Measurements from ENCODE around the gene TSFM.

TSFM gene

DNA sequence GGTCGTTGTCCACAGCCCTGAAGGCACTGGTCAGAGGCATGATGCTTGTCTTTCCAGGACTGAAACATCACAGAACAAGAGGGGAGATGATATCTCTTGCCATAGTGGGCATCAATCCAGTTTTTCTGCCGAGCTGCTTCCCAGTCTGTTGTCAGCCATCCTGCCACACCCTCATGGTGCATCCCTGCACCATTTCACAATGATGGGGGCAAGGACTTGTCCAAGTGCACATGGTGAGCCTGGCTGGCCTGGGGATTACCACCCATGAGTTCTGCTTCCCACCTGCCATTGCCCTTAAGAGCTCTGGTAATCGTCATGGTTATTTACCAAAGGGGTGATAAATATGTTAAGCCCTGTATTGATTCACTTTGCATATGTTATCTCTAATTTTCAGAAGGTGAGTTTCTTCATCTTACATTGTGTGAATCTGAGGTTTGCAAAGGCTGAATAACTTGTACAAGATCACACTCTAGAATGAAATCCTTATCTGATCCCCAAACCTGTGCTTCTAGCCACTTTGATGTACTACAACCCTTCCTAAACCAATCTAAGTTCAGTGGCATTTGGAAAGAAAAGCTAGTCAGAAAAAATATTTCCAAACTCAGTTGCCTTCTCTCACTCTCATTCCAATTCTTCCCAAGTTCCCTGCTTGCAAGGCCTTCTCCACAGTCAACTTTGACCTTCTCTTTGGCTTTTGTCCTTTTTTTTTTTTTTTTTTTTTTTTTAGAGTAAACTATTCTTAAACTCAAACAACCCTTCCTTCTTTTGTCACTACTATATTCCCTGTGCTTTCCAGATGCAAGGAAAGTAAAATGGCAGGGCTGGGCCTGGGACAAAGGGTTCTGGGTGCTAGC lies 33.6 kb downstream of the TSFM start:
- TF ChIP-seq, protein P1, sequence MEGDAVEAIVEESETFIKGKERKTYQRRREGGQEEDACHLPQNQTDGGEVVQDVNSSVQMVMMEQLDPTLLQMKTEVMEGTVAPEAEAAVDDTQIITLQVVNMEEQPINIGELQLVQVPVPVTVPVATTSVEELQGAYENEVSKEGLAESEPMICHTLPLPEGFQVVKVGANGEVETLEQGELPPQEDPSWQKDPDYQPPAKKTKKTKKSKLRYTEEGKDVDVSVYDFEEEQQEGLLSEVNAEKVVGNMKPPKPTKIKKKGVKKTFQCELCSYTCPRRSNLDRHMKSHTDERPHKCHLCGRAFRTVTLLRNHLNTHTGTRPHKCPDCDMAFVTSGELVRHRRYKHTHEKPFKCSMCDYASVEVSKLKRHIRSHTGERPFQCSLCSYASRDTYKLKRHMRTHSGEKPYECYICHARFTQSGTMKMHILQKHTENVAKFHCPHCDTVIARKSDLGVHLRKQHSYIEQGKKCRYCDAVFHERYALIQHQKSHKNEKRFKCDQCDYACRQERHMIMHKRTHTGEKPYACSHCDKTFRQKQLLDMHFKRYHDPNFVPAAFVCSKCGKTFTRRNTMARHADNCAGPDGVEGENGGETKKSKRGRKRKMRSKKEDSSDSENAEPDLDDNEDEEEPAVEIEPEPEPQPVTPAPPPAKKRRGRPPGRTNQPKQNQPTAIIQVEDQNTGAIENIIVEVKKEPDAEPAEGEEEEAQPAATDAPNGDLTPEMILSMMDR (IDR thresholded peaks at IDR 0.05), result no peak

DNA sequence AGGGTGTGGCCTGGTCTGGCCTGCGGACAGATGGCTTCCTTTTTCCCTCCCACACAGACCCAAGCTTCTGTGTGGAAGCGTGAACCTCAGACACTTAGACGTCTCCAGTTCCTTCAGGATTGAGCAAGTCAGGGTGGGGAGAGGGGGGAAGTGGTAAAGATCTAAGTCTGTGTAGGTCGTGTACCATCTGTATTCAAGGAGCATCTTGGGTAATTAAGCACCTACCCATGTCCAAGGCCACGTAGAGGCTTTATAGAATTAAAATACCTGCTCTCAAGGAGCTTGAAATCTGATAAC lies 34.2 kb downstream of the TSFM start:
- TF ChIP-seq, protein P1 (IDR thresholded peaks at IDR 0.05), result no peak

DNA sequence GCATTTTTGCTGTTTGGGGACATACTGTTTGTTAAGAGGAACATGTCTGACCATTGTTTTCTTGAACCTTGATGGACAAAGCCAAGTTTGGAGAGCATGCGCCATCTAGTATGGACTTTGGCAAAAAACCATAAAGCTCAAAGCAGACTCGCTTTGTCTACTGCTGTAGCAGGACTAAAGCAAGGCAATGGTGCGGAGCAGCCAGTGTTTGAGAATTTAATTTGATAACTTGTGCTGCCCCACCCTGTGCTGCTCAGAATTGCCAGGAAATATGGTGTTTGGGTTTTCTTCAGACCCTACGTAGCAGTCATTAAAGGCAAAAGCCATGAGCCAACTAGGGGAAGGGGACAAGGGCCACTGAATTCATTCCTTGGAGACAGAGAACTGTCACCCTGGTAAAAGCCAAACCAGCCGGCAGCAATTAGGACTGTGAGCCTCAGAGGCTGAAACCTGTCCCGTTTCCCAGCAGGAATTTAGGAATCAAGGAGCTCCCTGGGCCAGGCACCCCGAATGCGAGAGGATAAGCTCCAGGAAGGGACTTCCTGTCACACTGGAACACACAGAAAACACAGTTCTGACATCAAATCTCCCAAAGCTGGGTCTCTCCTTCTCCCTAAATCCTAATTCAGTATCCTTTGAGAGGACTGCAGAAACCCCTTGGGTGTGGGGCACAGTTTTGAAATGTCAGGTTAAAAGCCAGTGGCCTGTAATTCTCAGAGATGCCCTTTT lies 34.8 kb downstream of the TSFM start:
- TF ChIP-seq, protein P1 (IDR thresholded peaks at IDR 0.05), result no peak

DNA sequence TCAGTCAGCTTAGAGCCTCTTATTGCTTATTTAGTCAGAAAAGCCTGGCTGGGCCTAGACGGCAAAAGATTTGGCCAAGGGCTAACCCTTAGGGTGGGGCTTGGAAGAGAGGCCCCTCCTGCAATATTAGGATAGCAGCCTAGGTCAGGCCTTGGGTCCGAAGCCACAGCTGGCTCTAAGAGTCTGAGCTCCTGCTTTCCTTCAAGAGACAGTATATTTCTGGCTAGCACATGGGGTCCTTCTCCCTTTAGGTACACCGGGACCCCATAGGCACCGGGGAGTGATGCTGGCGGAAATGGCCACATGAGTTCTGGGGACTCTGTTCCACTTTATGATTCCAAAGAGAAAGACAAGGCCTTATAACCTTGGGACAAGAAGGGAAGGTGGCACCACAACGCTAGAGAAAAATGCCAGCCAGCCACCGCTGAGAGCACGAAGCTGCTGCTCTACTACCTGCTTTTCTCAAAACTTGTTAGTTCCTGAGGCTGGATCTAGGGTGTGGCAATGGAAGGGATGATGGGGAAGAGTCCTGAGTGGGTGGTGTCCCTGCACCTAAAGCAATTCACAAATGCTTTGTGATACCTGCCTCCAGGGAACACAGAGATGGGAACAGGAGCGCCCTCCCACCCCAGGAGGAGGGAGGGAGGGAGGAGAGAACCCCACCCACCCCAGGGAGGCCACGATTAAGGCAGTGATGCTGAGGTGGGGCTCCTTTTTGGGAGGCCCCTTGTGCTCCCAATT lies 39.1 kb downstream of the TSFM start:
- TF ChIP-seq, protein P1 (IDR thresholded peaks at IDR 0.05), result no peak

DNA sequence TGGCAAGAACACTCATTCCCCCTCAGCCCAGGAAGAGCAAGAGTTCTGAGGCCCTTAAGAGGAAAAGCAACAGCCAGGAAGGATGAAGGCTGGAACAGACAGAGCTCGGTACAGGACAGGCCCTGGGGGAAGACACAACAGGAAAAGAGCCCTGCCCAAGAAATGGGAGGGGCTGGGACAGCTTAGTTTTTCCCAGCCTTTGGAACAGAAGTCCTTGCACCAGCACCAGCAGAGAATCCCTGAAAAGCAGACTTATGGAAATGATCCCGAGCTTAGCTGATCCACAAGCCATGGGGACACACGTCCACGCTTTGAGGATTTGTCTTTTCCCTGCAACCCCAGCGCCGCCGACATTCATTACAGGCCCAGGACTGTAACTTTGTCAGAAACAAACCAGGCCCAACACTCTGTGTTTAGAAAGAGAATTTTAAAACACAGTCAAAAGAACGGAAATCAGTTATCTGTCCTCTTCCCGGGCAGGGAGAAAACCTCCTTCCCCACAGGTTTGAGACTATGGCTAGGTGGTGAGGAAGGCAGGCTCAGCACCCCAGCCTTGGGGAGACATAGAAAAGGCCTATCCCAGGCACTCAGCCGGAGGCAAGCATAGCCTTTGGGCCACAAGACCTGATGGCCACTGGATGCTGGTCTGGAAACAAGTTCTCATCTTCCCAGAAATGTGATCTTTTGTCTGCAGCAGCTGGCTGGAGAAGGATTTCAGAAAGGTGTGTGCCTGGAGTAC lies 40.0 kb downstream of the TSFM start:
- TF ChIP-seq, protein P1 (IDR thresholded peaks at IDR 0.05), result no peak

DNA sequence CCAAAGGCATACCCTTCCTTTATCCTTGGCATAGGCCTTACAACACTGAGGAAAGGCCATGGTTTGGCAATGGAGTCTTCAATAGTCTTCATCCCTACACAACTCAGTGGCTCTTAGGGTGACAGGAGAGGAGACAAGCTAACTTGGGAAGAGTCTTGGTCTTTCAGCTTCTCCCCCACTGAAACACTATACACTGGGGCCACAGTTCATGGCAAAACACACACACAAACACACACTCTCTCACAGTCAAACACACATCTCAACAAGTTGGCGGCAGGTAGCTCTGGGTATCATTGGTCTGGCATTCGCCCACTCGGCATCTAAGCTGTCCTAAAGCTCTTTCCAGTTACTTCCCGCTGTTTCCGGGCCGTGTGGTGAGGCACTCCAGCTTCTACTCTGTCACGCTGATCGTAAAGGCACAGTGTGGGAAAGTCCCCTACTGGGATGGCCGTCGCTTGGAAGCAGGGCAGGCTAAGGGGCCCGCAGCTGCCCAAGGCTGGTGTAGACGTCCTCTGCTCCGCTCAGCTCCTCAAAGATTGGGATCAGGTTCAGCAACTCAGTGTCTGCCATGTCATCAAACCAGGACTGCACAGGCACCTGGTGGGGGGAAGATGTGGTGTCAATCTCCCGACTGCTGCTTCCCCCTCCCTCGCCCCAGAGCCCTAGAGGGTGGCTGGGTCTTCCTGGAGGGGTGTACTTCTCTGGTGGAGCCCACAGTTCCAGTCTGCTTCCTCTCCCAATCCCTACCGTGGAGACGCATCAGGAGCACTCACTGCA lies 40.7 kb downstream of the TSFM start:
- TF ChIP-seq, protein P1 (IDR thresholded peaks at IDR 0.05), result no peak

All from LNCAP (cell line).